K562 treated with DMSO at 1 percent for 4 hours (cell line): ENCODE results near the gene PRPF40B. TPM values are rescaled to one million over a fixed set of nuclear protein-coding genes. Genes with fewer than 3 reads are reported as not detected.

Experiments used
- total RNA-seq: library from RNA; unstranded; fragments of 300-600 nt; gene quantifications from 2 replicates; pipeline ENCODE4 v1.2.3, GENCODE V29; 2022; ENCODE audit not compliant: insufficient read depth

The PRPF40B gene
- total RNA-seq, result 2.4 and 5.5 TPM in 2 replicates

GRCh38 chr12:49623142-49623904 lies at the start of gene PRPF40B:
TSS of gene PRPF40B (plus strand) at chr12:49623561. CDS start at chr12:49623591, 30 bp downstream.

GRCh38 chr12:49605539-49605938 lies 17.8 kb upstream of the PRPF40B start, which contains the start of gene FAM186B:
TSS of gene FAM186B (minus strand) at chr12:49605639. CDS start at chr12:49605477, 162 bp downstream.

Other genes starting within 250 kb of the PRPF40B start
- 0.19 TPM in 1 of 2 replicates, not detected in the other for gene KCNH3, start 84.5 kb upstream of the PRPF40B start, total RNA-seq
- 61.9 and 72.3 TPM in 2 replicates for gene MCRS1, start 55.4 kb upstream of the PRPF40B start, total RNA-seq
- gene FAM186B, start 17.9 kb upstream of the PRPF40B start, total RNA-seq, result 0.56 and 0.69 TPM in 2 replicates
- 5.4 and 7.8 TPM in 2 replicates for gene FMNL3, start 83.8 kb downstream of the PRPF40B start, total RNA-seq
- 467 and 471 TPM in 2 replicates for gene TMBIM6, start 118.0 kb downstream of the PRPF40B start, total RNA-seq
- 11.4 and 14.3 TPM in 2 replicates for gene NCKAP5L, start 204.9 kb downstream of the PRPF40B start, total RNA-seq
- 4.5 and 6.2 TPM in 2 replicates for gene BCDIN3D, start 219.5 kb downstream of the PRPF40B start, total RNA-seq